ENCODE measurements around the gene TSPAN4.
A peak's percentile ranks its signal among the peaks of the same experiment; 100 is the strongest.

TSPAN4 gene

GRCh38 chr11:849104-849824, 6.6 kb downstream of the TSPAN4 start:
- peak overlapping the region; percentile 48 for H3K4me3 ChIP-seq (ENCODE audit: low read depth, low read length)
- CTCF ChIA-PET: interaction anchor here (0.7 to 3.5 kb wide), 9 partner anchors 10 to 726 kb away, joined by 3 to 58 read pairs (median 4); no protein-coding TSS in a partner anchor
- no peak for DNase-seq (ENCODE audit: low read depth, low spot score)
- no peak for TF ChIP-seq CTCF (IDR thresholded peaks at IDR 0.05; ENCODE audit: insufficient read depth, low read length, missing control alignments)
- POLR2A ChIA-PET: interaction anchor here (0.6 kb wide), 1 partner anchor 26 kb away, joined by 3 read pairs; no protein-coding TSS in a partner anchor

GRCh38 chr11:849951-850774, 7.5 kb downstream of the TSPAN4 start:
- peak overlapping the region; percentile 48 for H3K4me3 ChIP-seq (ENCODE audit: low read depth, low read length)
- CTCF ChIA-PET: interaction anchor here (0.7 kb wide), 1 partner anchor 72 kb away, joined by 3 read pairs; no protein-coding TSS in a partner anchor
- no peak for TF ChIP-seq CTCF (IDR thresholded peaks at IDR 0.05; ENCODE audit: insufficient read depth, low read length, missing control alignments)
- POLR2A ChIA-PET: interaction anchor here (0.6 kb wide), 1 partner anchor 25 kb away, joined by 3 read pairs; no protein-coding TSS in a partner anchor
- DNase-seq (ENCODE audit: low read depth, low spot score): no peak

GRCh38 chr11:850775-851763, 8.4 kb downstream of the TSPAN4 start:
- CTCF ChIA-PET: no interaction called here
- no peak for DNase-seq (ENCODE audit: low read depth, low spot score)
- no peak for TF ChIP-seq CTCF (IDR thresholded peaks at IDR 0.05; ENCODE audit: insufficient read depth, low read length, missing control alignments)
- POLR2A ChIA-PET: no interaction called here
- peak overlapping the region; percentile 48 for H3K4me3 ChIP-seq (ENCODE audit: low read depth, low read length)

GRCh38 chr11:852762-853161, 10.1 kb downstream of the TSPAN4 start:
- ChIA-PET CTCF (no interaction called here), POLR2A (no interaction called here)
- H3K4me3 ChIP-seq (ENCODE audit: low read depth, low read length): no peak overlapping the region
- DNase-seq (ENCODE audit: low read depth, low spot score): no peak
- no peak for TF ChIP-seq CTCF (IDR thresholded peaks at IDR 0.05; ENCODE audit: insufficient read depth, low read length, missing control alignments)

- no peak for DNase-seq (ENCODE audit: low read depth, low spot score)
- TF ChIP-seq CTCF (IDR thresholded peaks at IDR 0.05; ENCODE audit: insufficient read depth, low read length, missing control alignments): no peak
- H3K4me3 ChIP-seq (ENCODE audit: low read depth, low read length): no peak overlapping the region
- POLR2A ChIA-PET: no interaction called here
- CTCF ChIA-PET: interaction anchor here (1.9 kb wide), 1 partner anchor 9 kb away, joined by 4 read pairs; no protein-coding TSS in a partner anchor
These were observed 11.2 kb downstream of the TSPAN4 start for GRCh38 chr11:853682-854448.

Measured in AG04449 (cell line).